ENCODE results near the gene DPP9.

DNA sequence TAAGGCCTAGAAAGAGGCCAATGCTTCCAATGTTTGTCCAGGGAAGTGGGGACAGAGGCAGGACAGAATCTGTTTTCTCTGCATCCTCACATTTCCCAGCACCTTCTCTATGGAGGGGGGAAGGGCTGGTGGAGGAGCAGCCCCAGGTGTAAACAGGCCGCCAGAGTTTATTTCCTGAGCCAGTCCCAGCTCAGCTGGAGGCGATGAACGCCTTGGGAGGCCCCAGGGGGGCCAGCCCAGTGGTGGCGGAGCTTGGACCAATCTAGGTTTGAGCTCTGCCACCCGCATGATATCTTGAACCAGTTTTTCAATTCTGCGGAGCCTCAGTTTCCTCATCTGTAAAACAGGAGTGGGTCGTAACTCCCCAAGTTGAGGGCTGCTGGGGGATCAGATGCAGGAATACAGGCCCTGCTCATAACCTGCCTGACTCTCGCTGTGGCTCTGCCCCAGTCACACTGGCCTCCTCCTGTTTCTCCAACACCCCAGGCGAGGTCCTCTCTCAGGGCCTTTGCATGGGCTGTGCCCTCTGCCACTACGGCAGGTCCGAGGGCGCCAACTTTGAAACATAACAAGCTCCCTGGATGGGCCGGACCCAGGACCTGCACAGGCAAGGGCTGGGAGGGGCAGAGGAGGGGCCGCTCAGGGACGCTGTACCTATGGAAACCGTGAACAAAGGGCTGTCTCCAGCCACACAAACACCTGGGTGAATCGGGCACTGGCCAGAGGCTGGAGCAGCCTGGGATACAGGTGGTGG, 83.2 kb downstream of the DPP9 start:
- TF ChIP-seq, protein P1, sequence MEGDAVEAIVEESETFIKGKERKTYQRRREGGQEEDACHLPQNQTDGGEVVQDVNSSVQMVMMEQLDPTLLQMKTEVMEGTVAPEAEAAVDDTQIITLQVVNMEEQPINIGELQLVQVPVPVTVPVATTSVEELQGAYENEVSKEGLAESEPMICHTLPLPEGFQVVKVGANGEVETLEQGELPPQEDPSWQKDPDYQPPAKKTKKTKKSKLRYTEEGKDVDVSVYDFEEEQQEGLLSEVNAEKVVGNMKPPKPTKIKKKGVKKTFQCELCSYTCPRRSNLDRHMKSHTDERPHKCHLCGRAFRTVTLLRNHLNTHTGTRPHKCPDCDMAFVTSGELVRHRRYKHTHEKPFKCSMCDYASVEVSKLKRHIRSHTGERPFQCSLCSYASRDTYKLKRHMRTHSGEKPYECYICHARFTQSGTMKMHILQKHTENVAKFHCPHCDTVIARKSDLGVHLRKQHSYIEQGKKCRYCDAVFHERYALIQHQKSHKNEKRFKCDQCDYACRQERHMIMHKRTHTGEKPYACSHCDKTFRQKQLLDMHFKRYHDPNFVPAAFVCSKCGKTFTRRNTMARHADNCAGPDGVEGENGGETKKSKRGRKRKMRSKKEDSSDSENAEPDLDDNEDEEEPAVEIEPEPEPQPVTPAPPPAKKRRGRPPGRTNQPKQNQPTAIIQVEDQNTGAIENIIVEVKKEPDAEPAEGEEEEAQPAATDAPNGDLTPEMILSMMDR (conservative IDR thresholded peaks at IDR 0.05; ENCODE audit: low read length), result no peak
- no peak for TF ChIP-seq EZH2phosphoT487 (IDR thresholded peaks at IDR 0.05; ENCODE audit: borderline replicate concordance)
